Neuron (in vitro differentiated cells): ENCODE results near the gene ACO1.
"Not testable (repeated sequence)": the region's sequence is repeated elsewhere in the genome, so short reads cannot be mapped to it uniquely, and the experiment has no call there.

Experiments used
- H2AFZ ChIP-seq: one replicate; pipeline ENCODE4 v1.6.1; 2013; ENCODE audit warnings: low read depth, mild to moderate bottlenecking, inconsistent platforms, low read length, moderate library complexity
- H3K27me3 ChIP-seq: one replicate; pipeline ENCODE4 v1.6.1; 2013; ENCODE audit warnings: low read length; ENCODE audit not compliant: insufficient read depth
- H3K36me3 ChIP-seq: one replicate; pipeline ENCODE4 v1.6.1; 2013; ENCODE audit warnings: low read length; ENCODE audit not compliant: insufficient read depth
- H3K4me1 ChIP-seq: one replicate; pipeline ENCODE4 v1.6.1; 2013; ENCODE audit warnings: low read length; ENCODE audit not compliant: insufficient read depth
- H3K4me3 ChIP-seq: 2 replicates; pipeline ENCODE4 v1.5.1; 2013; ENCODE audit warnings: mild to moderate bottlenecking, low read length, moderate library complexity
- H3K9me3 ChIP-seq: one replicate; pipeline ENCODE4 v1.6.1; 2013; ENCODE audit warnings: low read length

ACO1 gene

GRCh38 chr9:32384364-32385151, at the start of gene ACO1:
ACO1 (plus strand) TSS chr9:32384643; CDS start chr9:32405507, 20,864 bp downstream.
- Histone ChIP-seq H2AFZ (peak within 1 kb of the TSS; percentile 96), H3K9me3 (no peaks in the 10 kb centered on the region), H3K36me3 (no peaks in the 10 kb centered on the region), H3K4me3 (peak within 1 kb of the TSS; percentile 84), H3K4me1 (no peaks in the 10 kb centered on the region), H3K27me3 (peaks cover 19% of the 10 kb centered on the region)

- no peaks in the 10 kb centered on the region for H3K4me1 ChIP-seq
- no peaks in the 10 kb centered on the region for H3K36me3 ChIP-seq
- no peak overlapping the region for H2AFZ ChIP-seq
- H3K27me3 ChIP-seq, result no peaks in the 10 kb centered on the region
- no peak overlapping the region for H3K4me3 ChIP-seq
- no peaks in the 10 kb centered on the region for H3K9me3 ChIP-seq
Measured at GRCh38 chr9:32334916-32335895, 49.2 kb upstream of the ACO1 start.

GRCh38 chr9:32339424-32339823, 45.0 kb upstream of the ACO1 start:
- Histone ChIP-seq H3K27me3 (no peaks in the 10 kb centered on the region), H2AFZ (no peak overlapping the region), H3K36me3 (no peaks in the 10 kb centered on the region), H3K9me3 (no peaks in the 10 kb centered on the region), H3K4me3 (no peak overlapping the region), H3K4me1 (no peaks in the 10 kb centered on the region)

GRCh38 chr9:32340361-32340760, 44.1 kb upstream of the ACO1 start:
- H3K27me3 ChIP-seq, result no peaks in the 10 kb centered on the region
- H3K36me3 ChIP-seq, result no peaks in the 10 kb centered on the region
- H2AFZ ChIP-seq, result no peak overlapping the region
- H3K4me1 ChIP-seq, result no peaks in the 10 kb centered on the region
- no peak overlapping the region for H3K4me3 ChIP-seq
- no peaks in the 10 kb centered on the region for H3K9me3 ChIP-seq

GRCh38 chr9:32344551-32345182, 39.8 kb upstream of the ACO1 start:
- Histone ChIP-seq H3K9me3 (no peaks in the 10 kb centered on the region), H3K27me3 (no peaks in the 10 kb centered on the region), H2AFZ (peak overlapping the region; percentile 22), H3K4me1 (peaks cover 9% of the 10 kb centered on the region), H3K4me3 (peak overlapping the region; percentile 1), H3K36me3 (no peaks in the 10 kb centered on the region)

GRCh38 chr9:32345243-32345642, 39.2 kb upstream of the ACO1 start:
- Histone ChIP-seq H3K9me3 (no peaks in the 10 kb centered on the region), H3K36me3 (no peaks in the 10 kb centered on the region), H2AFZ (no peak overlapping the region), H3K27me3 (no peaks in the 10 kb centered on the region), H3K4me1 (peaks cover 11% of the 10 kb centered on the region), H3K4me3 (no peak overlapping the region)

- Histone ChIP-seq H3K4me1 (peaks cover 11% of the 10 kb centered on the region), H3K9me3 (no peaks in the 10 kb centered on the region), H3K36me3 (no peaks in the 10 kb centered on the region)
Measured at GRCh38 chr9:32347571-32347970, 36.9 kb upstream of the ACO1 start.

DNA sequence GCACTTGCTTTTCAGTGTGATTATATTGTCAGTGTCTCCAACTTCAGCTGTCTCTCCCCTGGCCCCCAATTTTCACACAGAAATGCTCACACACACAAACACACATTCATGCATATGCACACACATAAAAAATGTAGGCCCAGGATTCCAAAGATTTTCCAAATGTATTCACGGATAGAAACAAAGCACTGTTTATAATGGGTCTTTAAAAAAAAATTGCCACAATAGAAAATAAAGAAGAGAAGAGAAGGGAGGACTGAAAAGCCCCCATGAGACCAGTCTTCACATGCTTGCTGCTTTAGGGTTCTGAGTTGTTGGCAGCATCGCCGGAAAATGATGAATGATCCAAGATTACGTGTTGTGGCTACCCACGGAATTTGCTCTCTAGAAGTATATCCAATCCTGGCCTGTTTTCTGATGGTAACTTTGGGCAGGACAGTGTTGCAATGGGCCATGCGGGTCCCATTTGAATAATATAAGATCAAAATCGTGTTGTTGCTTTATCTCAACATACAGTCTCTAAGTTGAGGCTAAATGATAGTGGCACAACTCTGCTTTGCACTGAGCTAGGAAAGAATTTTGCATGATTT, 36.2 kb upstream of the ACO1 start:
- H3K36me3 ChIP-seq, result no peaks in the 10 kb centered on the region
- H3K9me3 ChIP-seq, result no peaks in the 10 kb centered on the region
- H2AFZ ChIP-seq, result no peak overlapping the region
- H3K4me1 ChIP-seq, result peaks cover 11% of the 10 kb centered on the region
- no peak overlapping the region for H3K4me3 ChIP-seq
- H3K27me3 ChIP-seq, result no peaks in the 10 kb centered on the region

More at GRCh38 chr9:32347571-32347970, 36.9 kb upstream of the ACO1 start:
- no peaks in the 10 kb centered on the region for H3K27me3 ChIP-seq
- no peak overlapping the region for H3K4me3 ChIP-seq
- no peak overlapping the region for H2AFZ ChIP-seq

- no peaks in the 10 kb centered on the region for H3K9me3 ChIP-seq
- H3K4me3 ChIP-seq, result no peak overlapping the region
- no peak overlapping the region for H2AFZ ChIP-seq
- no peaks in the 10 kb centered on the region for H3K27me3 ChIP-seq
- H3K4me1 ChIP-seq, result peaks cover 11% of the 10 kb centered on the region
- H3K36me3 ChIP-seq, result no peaks in the 10 kb centered on the region
Measured at GRCh38 chr9:32349013-32349412, 35.4 kb upstream of the ACO1 start.

GRCh38 chr9:32350682-32351081, 33.8 kb upstream of the ACO1 start:
- H3K36me3 ChIP-seq, result no peaks in the 10 kb centered on the region
- H3K27me3 ChIP-seq, result no peaks in the 10 kb centered on the region
- H3K4me1 ChIP-seq, result peaks cover 11% of the 10 kb centered on the region
- no peak overlapping the region for H2AFZ ChIP-seq
- H3K9me3 ChIP-seq, result no peaks in the 10 kb centered on the region
- no peak overlapping the region for H3K4me3 ChIP-seq

DNA sequence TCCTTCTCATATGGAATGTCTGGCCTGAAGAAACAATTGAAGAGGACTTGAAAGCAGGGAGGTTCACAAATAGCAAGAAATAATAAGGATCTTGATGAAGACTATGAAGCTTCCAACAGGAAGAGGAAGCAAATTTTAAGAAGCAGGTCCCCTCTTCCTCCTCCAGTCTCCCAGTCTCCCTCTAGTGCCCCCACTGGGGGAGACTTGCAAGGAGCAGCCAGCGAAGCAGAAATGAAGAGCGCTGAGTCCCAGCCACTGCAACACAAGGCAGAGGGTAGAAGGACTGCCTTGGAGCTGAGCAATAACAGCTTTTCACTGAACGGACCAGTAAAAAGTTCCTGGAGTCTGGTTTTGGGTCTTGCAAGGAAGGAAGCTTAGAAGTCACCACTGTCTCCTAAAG, 32.6 kb upstream of the ACO1 start:
- Histone ChIP-seq H3K4me1 (peaks cover 11% of the 10 kb centered on the region), H3K36me3 (no peaks in the 10 kb centered on the region), H3K9me3 (no peaks in the 10 kb centered on the region), H3K27me3 (no peaks in the 10 kb centered on the region), H3K4me3 (no peak overlapping the region), H2AFZ (no peak overlapping the region)

DNA sequence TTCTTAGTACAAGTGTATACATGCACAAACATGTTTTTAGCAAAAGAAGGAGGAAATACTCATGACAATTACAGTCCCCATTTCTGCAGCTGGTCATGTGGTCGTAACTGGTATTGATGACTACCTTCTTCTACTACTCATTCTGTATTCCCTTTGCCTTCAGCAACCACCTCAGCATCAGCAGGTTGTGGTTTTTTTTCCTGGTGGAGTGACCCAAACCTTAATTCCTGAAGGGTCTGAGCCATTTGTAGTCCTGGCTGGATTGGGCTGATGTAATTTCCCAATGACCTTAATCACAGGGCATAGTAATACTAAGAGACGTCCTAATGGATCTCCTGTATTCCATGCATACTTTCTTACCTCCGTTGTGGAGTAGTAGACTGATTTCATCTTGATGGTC, 31.0 kb upstream of the ACO1 start:
- not testable (repeated sequence) for H3K27me3 ChIP-seq, H2AFZ ChIP-seq, H3K36me3 ChIP-seq, H3K9me3 ChIP-seq, H3K4me3 ChIP-seq
- H3K4me1 ChIP-seq, result peaks cover 11% of the 10 kb centered on the region
